ENCODE data around the gene WWOX. TPM values are rescaled to one million over a fixed set of nuclear protein-coding genes. Genes with fewer than 3 reads are reported as not detected.

The WWOX gene
- total RNA-seq, 4 donors from 2014 or later = 12.9 to 53.5 (median 25.6) TPM

- WGBS, 2 donors (ENCODE audit: low coverage in 1 of 2) = 33 to 80% methylated on average over 1 to 2 of the region's 5 CpGs
- TF ChIP-seq EP300 (IDR thresholded peaks at IDR 0.05) (no peak), POLR2AphosphoS5 (IDR thresholded peaks at IDR 0.05) (no peak), CTCF (IDR thresholded peaks at IDR 0.05) (no peak), POLR2A (IDR thresholded peaks at IDR 0.05) (no peak)
- Histone ChIP-seq H3K36me3 (no peaks in the 10 kb centered on the region), H3K9me3 (no peaks in the 10 kb centered on the region), H3K4me3 (no peak overlapping the region), H3K27me3 (no peaks in the 10 kb centered on the region), H3K4me1 (peaks cover 0 to 26% (median 7%) of the 10 kb centered on the region in 3 donors), H3K27ac (no peak overlapping the region)
- ATAC-seq = no peak
Observed at GRCh38 chr16:78102122-78102660, 2.7 kb downstream of the WWOX start.

GRCh38 chr16:78102865-78103264 lies 3.4 kb downstream of the WWOX start:
- peaks cover 0 to 26% (median 7%) of the 10 kb centered on the region in 3 donors for H3K4me1 ChIP-seq
- H3K9me3 ChIP-seq = no peaks in the 10 kb centered on the region
- no peaks in the 10 kb centered on the region for H3K36me3 ChIP-seq
- ATAC-seq = no peak
- H3K27ac ChIP-seq = no peak overlapping the region
- TF ChIP-seq POLR2AphosphoS5 (IDR thresholded peaks at IDR 0.05) (no peak), POLR2A (IDR thresholded peaks at IDR 0.05) (no peak), CTCF (IDR thresholded peaks at IDR 0.05) (no peak), EP300 (IDR thresholded peaks at IDR 0.05) (no peak)
- H3K27me3 ChIP-seq = no peaks in the 10 kb centered on the region
- no peak overlapping the region for H3K4me3 ChIP-seq
- 68 to 75% methylated on average over 7 to 9 of the region's 11 CpGs for WGBS, 2 donors (ENCODE audit: low coverage in 1 of 2)

GRCh38 chr16:78105517-78105916 lies 6.1 kb downstream of the WWOX start:
- Histone ChIP-seq H3K4me1 (peaks cover 0 to 14% (median 0%) of the 10 kb centered on the region in 3 donors), H3K4me3 (no peak overlapping the region), H3K9me3 (no peaks in the 10 kb centered on the region), H3K36me3 (peaks cover 0 to 14% of the 10 kb centered on the region in 2 donors), H3K27ac (no peak overlapping the region), H3K27me3 (no peaks in the 10 kb centered on the region)
- 55 to 69% methylated on average over 2 to 3 of the region's 4 CpGs for WGBS, 2 donors (ENCODE audit: low coverage in 1 of 2)
- ATAC-seq = no peak
- TF ChIP-seq POLR2AphosphoS5 (IDR thresholded peaks at IDR 0.05) (no peak), POLR2A (IDR thresholded peaks at IDR 0.05) (no peak), EP300 (IDR thresholded peaks at IDR 0.05) (no peak), CTCF (IDR thresholded peaks at IDR 0.05) (no peak)

GRCh38 chr16:78106686-78107085 lies 7.2 kb downstream of the WWOX start:
- Histone ChIP-seq H3K4me3 (no peak overlapping the region), H3K27ac (no peak overlapping the region), H3K9me3 (no peaks in the 10 kb centered on the region), H3K36me3 (peaks cover 0 to 25% of the 10 kb centered on the region in 2 donors), H3K4me1 (peaks cover 0 to 9% (median 0%) of the 10 kb centered on the region in 3 donors), H3K27me3 (no peaks in the 10 kb centered on the region)
- TF ChIP-seq CTCF (IDR thresholded peaks at IDR 0.05) = no peak
- TF ChIP-seq POLR2AphosphoS5 (IDR thresholded peaks at IDR 0.05) = no peak
- no peak for TF ChIP-seq POLR2A (IDR thresholded peaks at IDR 0.05)
- no peak for TF ChIP-seq EP300 (IDR thresholded peaks at IDR 0.05)
- 33 to 70% methylated on average over 1 to 6 of the region's 8 CpGs for WGBS, 2 donors (ENCODE audit: low coverage in 1 of 2)
- ATAC-seq = no peak

- Histone ChIP-seq H3K27ac (no peak overlapping the region), H3K9me3 (no peaks in the 10 kb centered on the region), H3K27me3 (no peaks in the 10 kb centered on the region), H3K4me3 (no peak overlapping the region), H3K4me1 (peaks cover 0 to 3% (median 0%) of the 10 kb centered on the region in 3 donors), H3K36me3 (peaks cover 0 to 42% of the 10 kb centered on the region in 2 donors)
- ATAC-seq = no peak
- WGBS, 2 donors (ENCODE audit: low coverage in 1 of 2) = 53 to 83% methylated on average over 5 of the region's 5 CpGs
- no peak for TF ChIP-seq POLR2AphosphoS5 (IDR thresholded peaks at IDR 0.05)
- no peak for TF ChIP-seq EP300 (IDR thresholded peaks at IDR 0.05)
- no peak for TF ChIP-seq POLR2A (IDR thresholded peaks at IDR 0.05)
- TF ChIP-seq CTCF (IDR thresholded peaks at IDR 0.05) = no peak
Observed at GRCh38 chr16:78108451-78108850, 9.0 kb downstream of the WWOX start.

Measured in gastroesophageal sphincter (tissue), 4 donors.